Transverse colon (tissue), 4 donors: ENCODE measurements around the gene DDX42. TPM values are rescaled to one million over a fixed set of nuclear protein-coding genes. Genes with fewer than 3 reads are reported as not detected.

ENCODE experiments used
- DNase-seq: peaks from one replicate; pipeline ENCODE4 v3.0.0-alpha.2; 2019
- H3K27ac ChIP-seq, 4 donors: fragments of 200-600 bp; sonication (generic); 2 replicates each; pipeline ENCODE4 v1.5.1; 2016 to 2018; ENCODE audit warnings: inconsistent platforms in 4 of 4
- H3K27me3 ChIP-seq: fragments of 200-600 bp; sonication (generic); 2 replicates; pipeline ENCODE4 v1.5.1; 2017; ENCODE audit warnings: inconsistent platforms
- H3K36me3 ChIP-seq, 4 donors: fragments of 200-600 bp; sonication (generic); 2 replicates each; pipeline ENCODE4 v1.5.1; 2017 to 2019; ENCODE audit warnings: inconsistent platforms in 4 of 4
- H3K4me1 ChIP-seq, 4 donors: fragments of 200-600 bp; sonication (generic); 2 replicates each; pipeline ENCODE4 v1.5.1; 2017 to 2020; ENCODE audit warnings: inconsistent platforms in 4 of 4
- H3K4me3 ChIP-seq, 4 donors: fragments of 200-600 bp; sonication (generic); 1 replicate in 1 of 4; 2 replicates in 3 of 4; pipeline versions ENCODE4 v1.5.1 to v1.6.1; 2017 to 2019; ENCODE audit warnings: inconsistent platforms in 4 of 4
- H3K9me3 ChIP-seq, 2 donors: fragments of 200-600 bp; sonication (generic); 2 replicates each; pipeline ENCODE4 v1.5.1; 2017 to 2019; ENCODE audit warnings: inconsistent platforms in 2 of 2
- EP300 ChIP-seq: sonication (generic); formaldehyde crosslinking; IDR thresholded peaks from one replicate; pipeline ENCODE4 v1.6.1; 2017; ENCODE audit warnings: antibody characterized with exemption, low read depth
- POLR2A ChIP-seq: fragments of 450-650 bp; IDR thresholded peaks from one replicate; pipeline ENCODE4 v1.6.1; 2016; ENCODE audit warnings: antibody characterized with exemption, mild to moderate bottlenecking, moderate library complexity
- POLR2AphosphoS5 ChIP-seq, 3 donors: sonication (generic); formaldehyde crosslinking; IDR thresholded peaks; one replicate each; pipeline ENCODE4 v1.6.1; 2016; ENCODE audit warnings: antibody characterized with exemption in 3 of 3
- WGBS, 2 donors: methylation state at CpG; one replicate each; pipeline ENCODE4 v1.1.5; 2018; ENCODE audit warnings: low coverage in 1 of 2; 5-methylcytosine and 5-hydroxymethylcytosine counted together
- in situ Hi-C, 4 donors: fragments of 200-750 bp; cut with MboI; loops; one replicate each; pipeline versions ENCODE4 v1.15.0 to v1.15.1; 2017; ENCODE audit warnings: low sequenced_read_pairs in 3 of 4, low pct_ligation_motif_present in 1 of 4, low pct_unique_long_range_greater_than_20kb in 1 of 4
- intact Hi-C: fragments of 100-400 bp; cut with DNase I; formaldehyde crosslinking; loops from one replicate; pipeline ENCODE4 v1.15.1; 2023; ENCODE audit warnings: low total_unique reads
- total RNA-seq, 4 donors: library from RNA; depleted of rRNA; stranded (reverse); fragments of >200 nt; gene quantifications; one replicate each; pipeline ENCODE4 v1.1.0, GENCODE V29; 2016
- TF ChIP-seq, protein P1 (sequence below), 5 experiments: fragments of 200-600 bp in 3 of 5; fragments of 450-650 bp in 2 of 5; sonication (generic) in 3 of 5; IDR thresholded peaks; 1 replicate in 2 of 5; 2 replicates in 3 of 5; pipeline ENCODE4 v1.5.1; 2016 to 2017; ENCODE audit warnings: antibody characterized with exemption in 5 of 5, inconsistent platforms in 3 of 5, mild to moderate bottlenecking in 2 of 5, moderate library complexity in 1 of 5

DDX42 gene
- total RNA-seq, 4 donors from 2014 or later = 71.8 to 129 (median 99.4) TPM

GRCh38 chr17:63772801-63773271, 1.1 kb upstream of the DDX42 start:
- Histone ChIP-seq H3K4me3 (peak overlapping the region; percentile 61 to 96 (median 78)), H3K36me3 (no peaks in the 10 kb centered on the region), H3K9me3 (no peaks in the 10 kb centered on the region), H3K27me3 (no peaks in the 10 kb centered on the region), H3K27ac (peak overlapping the region; percentile 93 to 98 (median 96)), H3K4me1 (peaks cover 15 to 37% (median 28%) of the 10 kb centered on the region in 4 donors)
- WGBS, 2 donors = 4% methylated on average over 5 to 7 of the region's 7 CpGs
- intact Hi-C loops = loop anchor here (10.0 kb wide), 1 partner anchor 72 kb away; the partner anchor contains the start of gene SMARCD2
- TF ChIP-seq POLR2A (no peak), EP300 (no peak), POLR2AphosphoS5 (IDR thresholded peaks at IDR 0.05) (no peak)
- TF ChIP-seq, protein P1, sequence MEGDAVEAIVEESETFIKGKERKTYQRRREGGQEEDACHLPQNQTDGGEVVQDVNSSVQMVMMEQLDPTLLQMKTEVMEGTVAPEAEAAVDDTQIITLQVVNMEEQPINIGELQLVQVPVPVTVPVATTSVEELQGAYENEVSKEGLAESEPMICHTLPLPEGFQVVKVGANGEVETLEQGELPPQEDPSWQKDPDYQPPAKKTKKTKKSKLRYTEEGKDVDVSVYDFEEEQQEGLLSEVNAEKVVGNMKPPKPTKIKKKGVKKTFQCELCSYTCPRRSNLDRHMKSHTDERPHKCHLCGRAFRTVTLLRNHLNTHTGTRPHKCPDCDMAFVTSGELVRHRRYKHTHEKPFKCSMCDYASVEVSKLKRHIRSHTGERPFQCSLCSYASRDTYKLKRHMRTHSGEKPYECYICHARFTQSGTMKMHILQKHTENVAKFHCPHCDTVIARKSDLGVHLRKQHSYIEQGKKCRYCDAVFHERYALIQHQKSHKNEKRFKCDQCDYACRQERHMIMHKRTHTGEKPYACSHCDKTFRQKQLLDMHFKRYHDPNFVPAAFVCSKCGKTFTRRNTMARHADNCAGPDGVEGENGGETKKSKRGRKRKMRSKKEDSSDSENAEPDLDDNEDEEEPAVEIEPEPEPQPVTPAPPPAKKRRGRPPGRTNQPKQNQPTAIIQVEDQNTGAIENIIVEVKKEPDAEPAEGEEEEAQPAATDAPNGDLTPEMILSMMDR (IDR thresholded peaks at IDR 0.05) = no peak
- DNase-seq = peak; percentile 13
- in situ Hi-C loops = no loop called here

DNA sequence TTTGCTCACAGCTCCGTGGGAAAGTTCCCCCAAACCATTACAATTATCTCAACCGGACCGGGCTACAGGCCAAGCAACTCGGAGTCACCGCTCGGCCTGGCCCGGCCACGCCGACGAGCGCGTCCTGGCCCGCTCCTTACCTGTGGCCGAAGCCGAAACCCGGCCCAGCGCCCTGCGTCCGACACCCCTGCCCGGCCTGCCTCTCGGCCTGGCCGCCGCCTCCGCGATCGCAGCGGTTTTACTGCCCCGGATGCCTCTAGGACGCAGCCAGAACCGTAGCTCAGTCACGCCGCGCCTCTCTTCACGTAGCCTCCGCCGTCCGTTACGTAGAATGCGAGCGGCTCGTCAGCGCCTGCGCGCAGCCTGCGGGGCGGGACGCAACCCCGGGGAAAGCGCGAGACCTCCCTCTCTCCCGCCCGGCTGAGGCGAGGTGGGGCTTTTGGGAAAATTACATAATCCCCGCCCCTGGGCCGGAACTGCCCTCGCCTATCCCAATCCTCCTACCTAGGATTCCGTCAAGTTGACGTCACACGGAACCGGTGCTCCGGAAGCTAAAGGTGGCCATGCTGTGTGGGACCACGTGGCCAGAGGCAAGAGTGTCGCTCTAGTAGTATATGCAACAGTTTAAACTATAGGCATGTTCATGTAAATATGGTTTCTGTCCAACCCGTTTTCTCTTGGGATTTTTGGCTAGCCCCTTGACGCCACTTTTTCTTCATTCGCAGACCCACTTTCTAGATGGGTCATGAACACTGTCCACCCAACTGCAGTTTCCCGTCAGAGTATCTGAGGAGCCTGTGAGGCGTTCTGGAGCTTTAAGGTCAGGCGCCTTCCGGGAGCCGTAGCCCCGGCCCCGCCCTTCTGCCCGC, 464 bp upstream of the DDX42 start, which contains the start of gene CCDC47:
Gene CCDC47 (minus strand): TSS at position 326 of the 869 bp plus-strand sequence. CDS start 7,422 bp downstream, outside the sequence.
- intact Hi-C loops (loop anchor here (10.0 kb wide), 1 partner anchor 71 kb away; the partner anchor contains the start of gene SMARCD2), in situ Hi-C loops (no loop called here)
- Histone ChIP-seq H3K4me1 (peaks cover 15 to 37% (median 31%) of the 10 kb centered on the region in 4 donors), H3K9me3 (no peaks in the 10 kb centered on the region), H3K27ac (peak within 1 kb of the TSS; percentile 93 to 98 (median 96)), H3K36me3 (no peaks in the 10 kb centered on the region), H3K4me3 (peak within 1 kb of the TSS; percentile 82 to 96 (median 94)), H3K27me3 (no peaks in the 10 kb centered on the region)
- TF ChIP-seq POLR2A (peak; percentile 98), EP300 (peak; percentile 55), POLR2AphosphoS5 (IDR thresholded peaks at IDR 0.05) (peak; percentile 99)
- TF ChIP-seq, protein P1 (IDR thresholded peaks at IDR 0.05) = no peak
- peak; percentile 99 for DNase-seq
- 0 to 1% methylated on average over 1 to 58 of the region's 74 CpGs for WGBS, 2 donors

GRCh38 chr17:63774969-63775265, 947 bp downstream of the DDX42 start:
- Histone ChIP-seq H3K4me1 (peaks cover 15 to 37% (median 31%) of the 10 kb centered on the region in 4 donors), H3K4me3 (peak overlapping the region; percentile 82 to 96 (median 94)), H3K27ac (peak overlapping the region; percentile 93 to 98 (median 96)), H3K36me3 (peaks cover 0 to 7% (median 0%) of the 10 kb centered on the region in 4 donors), H3K27me3 (no peaks in the 10 kb centered on the region), H3K9me3 (no peaks in the 10 kb centered on the region)
- 0 to 1% methylated on average over 3 to 4 of the region's 4 CpGs for WGBS, 2 donors
- in situ Hi-C loops = loop anchor here in 1 of 4 donors (5.0 kb wide), 1 partner anchor 52 kb away; the partner anchor contains the start of genes FTSJ3 and PSMC5
- intact Hi-C loops = loop anchor here (10.0 kb wide), 1 partner anchor 70 kb away; the partner anchor contains the start of gene SMARCD2
- TF ChIP-seq, protein P1 (IDR thresholded peaks at IDR 0.05) = no peak
- TF ChIP-seq EP300 (no peak), POLR2AphosphoS5 (IDR thresholded peaks at IDR 0.05) (no peak), POLR2A (no peak)
- no peak for DNase-seq

GRCh38 chr17:63775420-63775819, 1.4 kb downstream of the DDX42 start:
- DNase-seq = no peak
- in situ Hi-C loops (loop anchor here in 1 of 4 donors (5.0 kb wide), 1 partner anchor 52 kb away; the partner anchor contains the start of genes FTSJ3 and PSMC5), intact Hi-C loops (loop anchor here (10.0 kb wide), 1 partner anchor 69 kb away; the partner anchor contains the start of gene SMARCD2)
- 19 to 27% methylated on average over 4 to 8 of the region's 8 CpGs for WGBS, 2 donors
- H3K4me3 ChIP-seq = peak overlapping the region; percentile 82 to 96 (median 94)
- peaks cover 15 to 39% (median 31%) of the 10 kb centered on the region in 4 donors for H3K4me1 ChIP-seq
- TF ChIP-seq, protein P1 (IDR thresholded peaks at IDR 0.05) = no peak
- no peak for TF ChIP-seq EP300
- no peak for TF ChIP-seq POLR2AphosphoS5 (IDR thresholded peaks at IDR 0.05)
- no peak for TF ChIP-seq POLR2A
- H3K27ac ChIP-seq = peak overlapping the region; percentile 93 to 98 (median 96)
- H3K36me3 ChIP-seq = peaks cover 0 to 7% (median 0%) of the 10 kb centered on the region in 4 donors
- no peaks in the 10 kb centered on the region for H3K9me3 ChIP-seq
- no peaks in the 10 kb centered on the region for H3K27me3 ChIP-seq
